ENCODE data around the gene GALNTL6.

- TF ChIP-seq, protein P1, sequence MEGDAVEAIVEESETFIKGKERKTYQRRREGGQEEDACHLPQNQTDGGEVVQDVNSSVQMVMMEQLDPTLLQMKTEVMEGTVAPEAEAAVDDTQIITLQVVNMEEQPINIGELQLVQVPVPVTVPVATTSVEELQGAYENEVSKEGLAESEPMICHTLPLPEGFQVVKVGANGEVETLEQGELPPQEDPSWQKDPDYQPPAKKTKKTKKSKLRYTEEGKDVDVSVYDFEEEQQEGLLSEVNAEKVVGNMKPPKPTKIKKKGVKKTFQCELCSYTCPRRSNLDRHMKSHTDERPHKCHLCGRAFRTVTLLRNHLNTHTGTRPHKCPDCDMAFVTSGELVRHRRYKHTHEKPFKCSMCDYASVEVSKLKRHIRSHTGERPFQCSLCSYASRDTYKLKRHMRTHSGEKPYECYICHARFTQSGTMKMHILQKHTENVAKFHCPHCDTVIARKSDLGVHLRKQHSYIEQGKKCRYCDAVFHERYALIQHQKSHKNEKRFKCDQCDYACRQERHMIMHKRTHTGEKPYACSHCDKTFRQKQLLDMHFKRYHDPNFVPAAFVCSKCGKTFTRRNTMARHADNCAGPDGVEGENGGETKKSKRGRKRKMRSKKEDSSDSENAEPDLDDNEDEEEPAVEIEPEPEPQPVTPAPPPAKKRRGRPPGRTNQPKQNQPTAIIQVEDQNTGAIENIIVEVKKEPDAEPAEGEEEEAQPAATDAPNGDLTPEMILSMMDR (IDR thresholded peaks at IDR 0.05; ENCODE audit: insufficient read depth, low read length), result no peak
- no peak for TF ChIP-seq POLR2AphosphoS5 (IDR thresholded peaks at IDR 0.05; ENCODE audit: low read depth)
Observed at GRCh38 chr4:172168888-172169287, 355.7 kb downstream of the GALNTL6 start.

All from HL-60 (cell line).